ENCODE results near the gene BNIP1.

Gene BNIP1

GRCh38 chr5:173153842-173154241 is 9.5 kb downstream of the BNIP1 start:
- no peak for TF ChIP-seq CTCF (IDR thresholded peaks at IDR 0.05)

- TF ChIP-seq CTCF (IDR thresholded peaks at IDR 0.05): no peak
These were observed 11.6 kb downstream of the BNIP1 start for GRCh38 chr5:173155912-173156311.

GRCh38 chr5:173158366-173158765 is 14.0 kb downstream of the BNIP1 start:
- no peak for TF ChIP-seq CTCF (IDR thresholded peaks at IDR 0.05)

- TF ChIP-seq CTCF (IDR thresholded peaks at IDR 0.05): no peak
These were observed 14.9 kb downstream of the BNIP1 start for GRCh38 chr5:173159256-173159655.

GRCh38 chr5:173161148-173161547 is 16.8 kb downstream of the BNIP1 start:
- TF ChIP-seq CTCF (IDR thresholded peaks at IDR 0.05): no peak

GRCh38 chr5:173163219-173163618 is 18.9 kb downstream of the BNIP1 start:
- TF ChIP-seq CTCF (IDR thresholded peaks at IDR 0.05): no peak

- TF ChIP-seq CTCF (IDR thresholded peaks at IDR 0.05): no peak
These were observed 21.1 kb downstream of the BNIP1 start for GRCh38 chr5:173165177-173166016.

Data from LNCAP (cell line).